A673 (cell line): Measurements from ENCODE around the gene ATP6AP1. TPM values are rescaled to one million over a fixed set of nuclear protein-coding genes. Genes with fewer than 3 reads are reported as not detected.

Source experiments
- BruUV-seq: library from RNA; stranded (reverse); fragments of 400-500 nt; replicated peaks from 2 replicates; lab custom pipeline; 2021; lab: Mats Ljungman, UMichigan
- CTCF ChIA-PET: fragments of 300-600 bp; sonication (Branson Sonifier 250); formaldehyde crosslinking; loops from one replicate; lab custom pipeline; 2022; ENCODE audit warnings: antibody characterized with exemption; lab: Charles Lee
- POLR2A ChIA-PET: fragments of 300-600 bp; sonication (Branson Sonifier 250); formaldehyde crosslinking; loops from one replicate; lab custom pipeline; 2022; ENCODE audit warnings: antibody characterized with exemption; ENCODE audit not compliant: low non-redundant PET; lab: Charles Lee
- DNase-seq: peaks from one replicate; pipeline ENCODE4 v3.0.0-alpha.2; 2015; ENCODE audit warnings: low spot score
- H3K27ac ChIP-seq: fragments of 200-600 bp; sonication (generic); 2 replicates; pipeline ENCODE4 v1.5.1; 2016; ENCODE audit warnings: mixed run types, low read depth, mild to moderate bottlenecking, mixed read lengths, antibody characterized with exemption, low read length; ENCODE audit not compliant: poor library complexity, severe bottlenecking
- H3K27me3 ChIP-seq: fragments of 200-600 bp; sonication (generic); replicated peaks from 2 replicates; pipeline ENCODE4 v1.6.1; 2017; ENCODE audit warnings: mixed run types, low read depth, mild to moderate bottlenecking, mixed read lengths, antibody characterized with exemption, low read length; ENCODE audit not compliant: insufficient read depth, poor library complexity
- H3K36me3 ChIP-seq: fragments of 200-600 bp; sonication (generic); 2 replicates; pipeline ENCODE4 v1.6.1; 2016; ENCODE audit warnings: mixed run types, mild to moderate bottlenecking, mixed read lengths, antibody characterized with exemption, low read length; ENCODE audit not compliant: insufficient read depth, poor library complexity, severe bottlenecking
- H3K4me1 ChIP-seq: fragments of 200-600 bp; sonication (generic); 2 replicates; pipeline ENCODE4 v1.6.1; 2017; ENCODE audit warnings: mixed run types, mild to moderate bottlenecking, mixed read lengths, antibody characterized with exemption, low read length; ENCODE audit not compliant: insufficient read depth, poor library complexity, severe bottlenecking
- H3K4me3 ChIP-seq: fragments of 200-600 bp; sonication (generic); 2 replicates; pipeline ENCODE4 v1.5.1; 2016; ENCODE audit warnings: low read depth, mixed run types, mild to moderate bottlenecking, mixed read lengths, low read length; ENCODE audit not compliant: poor library complexity, severe bottlenecking
- H3K9me3 ChIP-seq: fragments of 200-600 bp; sonication (generic); 2 replicates; pipeline ENCODE4 v1.6.1; 2016; ENCODE audit warnings: mixed run types, low read depth, mild to moderate bottlenecking, mixed read lengths, antibody characterized with exemption, low read length; ENCODE audit not compliant: poor library complexity, severe bottlenecking
- EZH2 ChIP-seq: fragments of 200-600 bp; sonication (generic); IDR thresholded peaks from 2 replicates; pipeline ENCODE4 v1.6.1; 2017; ENCODE audit warnings: borderline replicate concordance, low read depth, mild to moderate bottlenecking, mixed read lengths, antibody characterized with exemption, low read length; ENCODE audit not compliant: poor library complexity, severe bottlenecking
- intact Hi-C: fragments of 100-400 bp; cut with micrococcal nuclease; formaldehyde crosslinking; loops from one replicate; pipeline ENCODE4 v1.10.0; 2022; ENCODE audit not compliant: unreplicated experiment
- total RNA-seq: library from RNA; stranded (reverse); gene quantifications from 2 replicates; pipeline ENCODE4 v1.2.3, GENCODE V29; 2021
- TF ChIP-seq, protein P1 (sequence below): fragments of 300-800, 200-600 bp; sonication (generic); conservative IDR thresholded peaks from 2 replicates; pipeline ENCODE4 v1.5.1; 2017; ENCODE audit warnings: low read depth, mild to moderate bottlenecking, antibody characterized with exemption, low read length, moderate library complexity, mixed read lengths

ATP6AP1 gene
- total RNA-seq, 1 experiment from 2014 or later, result 77.1 TPM

DNA sequence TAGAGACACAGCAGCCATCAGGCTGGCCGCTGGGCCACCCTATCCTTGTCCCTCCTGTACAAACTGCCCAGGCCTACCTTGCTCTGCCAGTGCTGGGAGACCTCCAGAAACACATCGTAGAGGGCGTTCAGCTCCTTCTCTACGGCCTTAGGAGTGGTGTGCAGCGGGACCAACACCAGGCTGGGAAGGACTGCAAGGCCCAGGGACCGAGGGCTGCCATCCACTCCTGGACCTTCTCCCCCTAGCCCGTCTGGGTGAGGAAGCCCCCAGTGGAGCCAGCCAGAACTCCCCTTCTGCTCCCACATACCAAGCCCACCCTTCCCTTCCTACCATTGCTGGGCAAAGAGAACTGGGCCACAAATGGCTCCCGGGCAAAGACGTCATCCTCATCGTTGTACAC is 25.3 kb upstream of the ATP6AP1 start:
- no peaks in the 10 kb centered on the region for H3K27me3 ChIP-seq
- DNase-seq, result no peak
- TF ChIP-seq, protein P1, sequence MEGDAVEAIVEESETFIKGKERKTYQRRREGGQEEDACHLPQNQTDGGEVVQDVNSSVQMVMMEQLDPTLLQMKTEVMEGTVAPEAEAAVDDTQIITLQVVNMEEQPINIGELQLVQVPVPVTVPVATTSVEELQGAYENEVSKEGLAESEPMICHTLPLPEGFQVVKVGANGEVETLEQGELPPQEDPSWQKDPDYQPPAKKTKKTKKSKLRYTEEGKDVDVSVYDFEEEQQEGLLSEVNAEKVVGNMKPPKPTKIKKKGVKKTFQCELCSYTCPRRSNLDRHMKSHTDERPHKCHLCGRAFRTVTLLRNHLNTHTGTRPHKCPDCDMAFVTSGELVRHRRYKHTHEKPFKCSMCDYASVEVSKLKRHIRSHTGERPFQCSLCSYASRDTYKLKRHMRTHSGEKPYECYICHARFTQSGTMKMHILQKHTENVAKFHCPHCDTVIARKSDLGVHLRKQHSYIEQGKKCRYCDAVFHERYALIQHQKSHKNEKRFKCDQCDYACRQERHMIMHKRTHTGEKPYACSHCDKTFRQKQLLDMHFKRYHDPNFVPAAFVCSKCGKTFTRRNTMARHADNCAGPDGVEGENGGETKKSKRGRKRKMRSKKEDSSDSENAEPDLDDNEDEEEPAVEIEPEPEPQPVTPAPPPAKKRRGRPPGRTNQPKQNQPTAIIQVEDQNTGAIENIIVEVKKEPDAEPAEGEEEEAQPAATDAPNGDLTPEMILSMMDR, result no peak
- TF ChIP-seq EZH2, result no peak
- no peaks in the 10 kb centered on the region for H3K4me1 ChIP-seq
- H3K4me3 ChIP-seq, result no peak overlapping the region
- intact Hi-C loops, result no loop called here
- ChIA-PET CTCF (no interaction called here), POLR2A (interaction anchor here (0.5 kb wide), 1 partner anchor 22 kb away, joined by 3 read pairs; no protein-coding TSS in a partner anchor)
- peaks cover 25% of the 10 kb centered on the region for H3K36me3 ChIP-seq
- no peak overlapping the region for H3K27ac ChIP-seq
- no peaks in the 10 kb centered on the region for H3K9me3 ChIP-seq
- no TSS peak for BruUV-seq

DNA sequence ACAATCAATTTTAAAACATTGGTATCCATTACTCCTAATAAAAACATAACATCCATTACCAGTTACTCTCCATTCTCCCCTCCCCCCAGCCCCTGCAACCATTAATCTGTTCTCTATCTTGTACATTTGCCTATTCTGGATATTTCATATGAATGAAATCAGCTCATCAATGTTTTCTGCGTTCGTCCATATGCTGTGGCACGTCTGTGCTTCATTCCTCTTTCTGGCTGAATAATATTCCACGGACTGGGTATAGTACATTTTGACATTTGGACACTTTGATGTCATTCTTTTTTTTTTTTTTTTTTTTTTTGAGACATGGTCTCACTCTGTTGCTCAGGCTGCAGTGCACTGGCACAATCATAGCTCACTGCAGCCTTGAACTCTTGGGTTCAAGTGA is 24.6 kb upstream of the ATP6AP1 start:
- TF ChIP-seq EZH2, result no peak
- TF ChIP-seq, protein P1, result no peak
- intact Hi-C loops, result no loop called here

DNA sequence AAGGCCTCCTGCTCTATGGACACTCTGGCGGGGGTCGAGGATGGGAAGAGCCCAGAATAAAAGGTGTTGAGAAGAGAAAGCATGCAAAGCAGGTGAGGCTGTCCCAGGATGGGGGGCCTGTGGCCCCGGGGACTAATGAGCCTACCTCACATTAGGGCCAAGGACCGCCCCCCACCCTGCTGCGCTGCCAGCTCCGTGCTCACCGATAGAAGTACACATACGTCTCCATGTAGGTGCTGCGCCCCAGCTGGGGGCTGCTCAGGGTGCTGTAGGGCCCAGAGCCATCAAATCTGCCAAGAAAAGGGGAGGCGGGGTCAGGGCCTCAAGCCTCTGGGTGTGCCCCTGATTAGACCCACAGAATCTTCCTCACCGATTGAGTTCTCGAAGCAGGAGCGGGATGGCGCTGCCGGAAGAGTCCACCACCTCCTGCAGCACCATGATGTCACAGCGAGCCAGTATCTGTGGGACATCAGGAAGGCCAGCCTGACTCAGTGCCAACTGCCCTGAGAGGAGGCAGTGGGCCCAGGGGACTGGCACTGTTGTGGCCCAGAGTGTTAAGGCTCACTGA is 23.8 kb upstream of the ATP6AP1 start:
- no peak for TF ChIP-seq EZH2
- TF ChIP-seq, protein P1, result no peak
- Histone ChIP-seq H3K27me3 (no peaks in the 10 kb centered on the region), H3K4me1 (no peaks in the 10 kb centered on the region), H3K36me3 (peaks cover 15% of the 10 kb centered on the region), H3K4me3 (no peak overlapping the region), H3K9me3 (no peaks in the 10 kb centered on the region), H3K27ac (no peak overlapping the region)
- ChIA-PET CTCF (no interaction called here), POLR2A (no interaction called here)
- no TSS peak for BruUV-seq
- intact Hi-C loops, result no loop called here
- no peak for DNase-seq

More for the DNA sequence above, 24.6 kb upstream of the ATP6AP1 start:
- Histone ChIP-seq H3K27me3 (no peaks in the 10 kb centered on the region), H3K36me3 (peaks cover 24% of the 10 kb centered on the region), H3K27ac (no peak overlapping the region), H3K4me3 (no peak overlapping the region), H3K4me1 (no peaks in the 10 kb centered on the region), H3K9me3 (no peaks in the 10 kb centered on the region)
- no peak for DNase-seq
- POLR2A ChIA-PET, result interaction anchor here (0.7 kb wide), 1 partner anchor 352 kb away, joined by 10 read pairs; no protein-coding TSS in a partner anchor
- CTCF ChIA-PET, result no interaction called here
- no TSS peak for BruUV-seq
